NCI-H1694 treated with DMSO at 0.1 percent for 48 hours (cell line): Measurements from ENCODE around the gene ALKAL2.
"Not testable (repeated sequence)": the region's sequence is repeated elsewhere in the genome, so short reads cannot be mapped to it uniquely, and the experiment has no call there.

Source experiments
- DNase-seq: peaks from one replicate; lab custom pipeline; 2025; lab: John Stamatoyannopoulos, UW

Gene ALKAL2, protein sequence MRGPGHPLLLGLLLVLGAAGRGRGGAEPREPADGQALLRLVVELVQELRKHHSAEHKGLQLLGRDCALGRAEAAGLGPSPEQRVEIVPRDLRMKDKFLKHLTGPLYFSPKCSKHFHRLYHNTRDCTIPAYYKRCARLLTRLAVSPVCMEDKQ

GRCh38 chr2:287911-288757 is at the start of gene ALKAL2:
Gene ALKAL2, minus strand, starts transcription at chr2:288091. Its CDS starts 256 bp downstream, at chr2:287835.
- DNase-seq = no peak

DNA sequence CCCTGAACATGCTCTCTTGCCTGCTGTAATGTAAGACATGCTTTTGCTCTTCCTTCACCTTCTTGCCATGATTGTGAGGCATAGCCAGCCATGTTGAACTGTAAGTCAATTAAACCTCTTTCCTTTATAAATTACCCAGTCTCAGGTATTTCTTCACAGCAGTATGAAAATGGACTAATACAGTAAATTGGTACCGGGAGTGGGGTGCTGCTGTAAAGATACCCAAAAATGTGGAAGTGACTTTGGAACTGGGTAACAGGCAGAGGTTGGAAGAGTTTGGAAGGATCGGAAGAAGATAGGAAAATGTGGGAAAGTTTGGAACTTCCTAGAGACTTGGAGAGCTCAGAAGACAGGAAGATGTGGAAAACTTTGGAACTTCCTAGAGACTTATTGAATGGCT is 49.1 kb upstream of the ALKAL2 start:
- not testable (repeated sequence) for DNase-seq

DNA sequence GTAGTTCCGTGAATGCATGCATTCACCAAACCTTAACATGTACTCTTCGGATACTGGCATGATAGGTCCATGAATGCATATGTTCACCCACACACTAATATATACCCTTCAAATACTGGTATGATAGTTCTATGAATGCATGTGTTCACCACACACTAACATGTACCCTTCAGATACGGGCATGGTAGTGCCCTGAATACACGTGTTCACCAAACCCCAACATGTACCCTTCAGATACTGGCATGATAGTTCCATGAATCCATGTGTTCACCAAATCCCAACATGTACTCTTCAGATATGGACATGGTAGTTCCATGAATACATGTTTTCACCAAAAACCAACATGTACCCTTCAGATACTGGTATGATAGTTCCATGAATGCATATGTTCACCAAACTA is 48.5 kb upstream of the ALKAL2 start:
- no peak for DNase-seq

GRCh38 chr2:332592-332991 is 44.7 kb upstream of the ALKAL2 start:
- DNase-seq = no peak

DNA sequence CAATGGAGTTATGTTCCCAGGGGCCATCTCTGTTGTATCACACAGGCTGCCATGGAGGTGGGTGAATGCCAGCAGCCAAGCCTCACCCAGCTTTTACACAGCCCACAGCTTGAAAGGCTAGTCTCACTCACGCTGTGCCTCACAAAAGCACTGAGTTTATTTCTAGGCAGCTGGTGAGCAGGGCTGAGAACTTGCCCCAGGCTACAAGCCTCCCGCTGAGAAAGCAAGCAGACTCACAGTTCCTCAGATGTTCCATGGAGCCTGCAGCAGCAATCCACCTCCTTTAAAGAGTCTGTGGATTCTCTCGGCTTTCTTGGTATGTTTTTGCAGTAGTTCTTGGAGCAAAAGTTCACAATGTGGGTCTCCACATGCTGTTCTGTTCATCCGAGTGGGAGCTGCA is 40.9 kb upstream of the ALKAL2 start:
- DNase-seq = no peak

DNA sequence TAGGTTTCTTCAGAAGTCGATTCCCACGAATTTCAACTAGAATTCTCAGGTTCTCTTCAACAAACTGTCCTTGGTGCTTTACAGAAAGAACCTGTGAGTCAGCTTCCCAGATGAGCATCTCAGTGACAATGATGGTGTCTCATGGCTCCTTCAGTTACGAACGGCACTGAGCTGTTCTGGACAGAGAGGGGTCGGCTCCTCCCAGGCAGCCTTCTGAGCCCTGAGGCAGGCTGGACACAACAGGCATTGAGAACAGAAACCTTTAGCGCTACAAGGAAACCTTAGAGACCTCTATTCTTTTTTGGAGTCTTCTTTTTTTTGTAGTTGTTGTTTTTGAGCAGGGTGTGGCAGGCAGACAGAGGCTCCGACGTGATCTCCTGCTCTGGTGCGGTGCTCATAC is 35.1 kb upstream of the ALKAL2 start:
- DNase-seq = no peak

- DNase-seq = no peak
Observed at GRCh38 chr2:322326-322725, 34.4 kb upstream of the ALKAL2 start.

GRCh38 chr2:320561-320960 is 32.7 kb upstream of the ALKAL2 start:
- DNase-seq = no peak

DNA sequence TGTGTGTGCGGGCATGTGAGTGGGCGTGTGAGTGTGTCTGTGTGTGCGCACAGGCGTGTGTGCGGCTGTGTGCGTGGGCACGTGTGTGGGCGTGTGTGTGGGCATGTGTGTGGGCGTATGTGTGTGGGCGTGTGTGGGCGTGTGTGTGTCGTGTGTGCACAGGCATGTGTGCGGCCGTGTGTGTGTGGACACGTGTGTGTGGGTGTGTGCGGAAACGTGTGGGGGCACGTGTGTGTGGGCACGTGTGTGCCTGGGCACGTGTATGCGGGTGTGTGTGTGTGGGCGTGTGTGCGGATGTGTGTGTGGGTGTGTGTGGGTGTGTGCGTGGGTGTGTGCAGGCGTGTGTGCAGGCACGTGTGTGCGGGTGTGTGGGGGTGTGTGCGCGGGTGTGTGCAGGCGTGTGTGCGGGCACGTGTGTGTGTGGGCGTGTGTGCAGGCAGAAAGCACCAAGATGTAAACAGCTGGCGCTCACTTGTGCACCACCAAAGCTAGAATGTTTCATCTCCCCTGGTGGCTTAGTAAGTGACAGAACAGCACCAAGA is 31.2 kb upstream of the ALKAL2 start:
- DNase-seq = no peak

DNA sequence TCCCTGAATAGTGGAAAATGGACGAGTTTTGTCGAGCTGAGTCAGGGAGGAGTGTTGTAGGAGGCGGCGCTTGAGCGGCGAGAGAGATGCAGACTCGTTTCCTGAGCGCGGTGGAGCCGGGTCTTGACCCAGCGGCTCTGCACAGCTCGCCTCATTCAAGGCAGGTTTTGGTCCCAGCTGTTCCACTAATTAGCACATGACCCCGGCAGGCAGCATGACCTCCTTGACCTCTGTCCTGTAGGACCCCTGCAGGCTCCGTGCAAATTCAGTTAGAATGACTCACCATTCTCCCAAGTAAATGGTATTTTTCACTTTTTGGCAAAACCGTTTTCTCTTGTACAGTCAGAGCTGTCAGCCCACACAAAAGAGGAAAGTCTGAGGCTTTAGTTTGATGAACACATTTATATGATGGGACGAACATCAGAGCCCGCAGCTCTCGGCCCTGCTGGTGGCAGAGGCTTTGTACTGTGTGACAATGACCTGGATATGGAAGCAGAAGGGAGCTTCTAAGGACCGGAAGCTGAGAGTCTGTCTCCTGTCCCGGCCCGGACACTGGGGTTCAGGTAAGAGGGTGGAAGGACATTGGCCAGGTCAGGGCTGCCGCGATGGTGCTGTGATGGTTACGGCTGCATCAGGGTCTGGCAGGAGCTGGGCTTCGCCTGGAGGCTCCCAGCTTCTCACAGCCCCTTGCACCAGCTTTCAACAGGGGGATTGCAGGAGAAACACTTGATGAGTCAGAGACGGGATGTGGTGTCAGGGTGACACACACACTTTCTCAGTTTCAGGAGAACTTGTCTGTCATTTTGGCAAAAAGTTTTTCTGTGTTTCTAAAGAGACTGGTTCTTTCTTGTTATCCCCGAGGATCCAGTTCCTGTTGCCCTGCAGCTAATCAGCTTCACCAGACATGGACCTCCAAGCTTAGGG is 29.9 kb upstream of the ALKAL2 start:
- DNase-seq = no peak

DNA sequence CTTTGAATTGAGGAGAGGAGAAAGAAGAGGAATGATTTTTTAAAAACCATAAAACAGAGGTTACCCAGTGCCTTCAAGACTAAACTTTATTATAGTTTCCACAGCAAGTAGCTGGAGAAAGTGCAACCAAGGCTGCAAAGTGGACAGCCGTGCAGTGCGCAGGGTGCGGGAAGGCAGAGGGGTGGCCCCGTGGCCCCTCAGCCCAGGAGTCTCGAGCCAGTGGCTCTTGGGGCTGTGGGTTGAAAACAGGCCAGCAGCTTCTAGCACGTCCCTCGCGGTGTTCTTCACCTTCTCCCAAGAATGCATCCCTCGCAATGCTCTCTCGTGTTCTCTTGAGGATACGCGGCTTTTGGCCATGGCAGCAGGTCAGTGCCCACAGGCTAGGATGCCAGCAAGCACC is 28.5 kb upstream of the ALKAL2 start:
- DNase-seq = no peak

GRCh38 chr2:315925-316324 is 28.0 kb upstream of the ALKAL2 start:
- not testable (repeated sequence) for DNase-seq

DNA sequence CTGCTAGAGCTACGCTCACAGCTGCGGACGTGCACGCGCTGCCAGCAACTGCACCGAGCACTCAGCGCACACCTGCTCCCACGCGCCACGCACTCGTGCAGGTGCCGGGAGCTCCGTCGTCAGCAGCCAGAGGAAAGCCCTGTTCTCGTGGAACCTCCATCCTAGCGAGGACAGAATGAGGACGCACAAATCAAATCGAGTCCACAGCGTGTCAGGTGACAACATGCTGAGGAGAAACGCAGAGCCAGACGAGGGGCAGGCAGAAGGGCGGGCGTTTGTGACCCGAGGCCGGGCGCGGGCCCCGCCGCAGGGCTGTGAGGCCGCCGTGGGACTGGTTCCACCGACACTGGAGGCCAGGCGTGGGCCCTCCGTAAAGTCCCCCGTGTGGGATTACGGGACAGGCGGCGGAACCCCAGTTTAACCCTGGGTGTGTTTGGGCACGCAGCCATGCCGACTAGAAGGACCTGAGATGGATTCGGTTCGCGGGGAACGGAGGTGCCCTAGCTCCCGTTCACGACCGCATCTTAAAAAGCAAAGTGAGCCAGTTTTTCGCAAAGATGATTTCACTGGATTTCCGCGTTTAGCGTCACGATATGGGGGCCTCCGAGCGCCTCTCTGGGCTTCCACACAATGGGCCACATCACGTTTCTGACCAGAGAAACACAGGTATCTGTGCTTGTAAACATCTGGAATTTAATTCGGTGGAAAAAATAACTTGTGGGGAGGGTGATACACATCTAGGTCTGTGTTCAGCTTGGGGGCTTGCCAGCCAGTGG is 26.9 kb upstream of the ALKAL2 start:
- no peak for DNase-seq

- no peak for DNase-seq
Observed at GRCh38 chr2:313991-314390, 26.1 kb upstream of the ALKAL2 start.

GRCh38 chr2:310994-311393 is 23.1 kb upstream of the ALKAL2 start:
- DNase-seq = no peak

DNA sequence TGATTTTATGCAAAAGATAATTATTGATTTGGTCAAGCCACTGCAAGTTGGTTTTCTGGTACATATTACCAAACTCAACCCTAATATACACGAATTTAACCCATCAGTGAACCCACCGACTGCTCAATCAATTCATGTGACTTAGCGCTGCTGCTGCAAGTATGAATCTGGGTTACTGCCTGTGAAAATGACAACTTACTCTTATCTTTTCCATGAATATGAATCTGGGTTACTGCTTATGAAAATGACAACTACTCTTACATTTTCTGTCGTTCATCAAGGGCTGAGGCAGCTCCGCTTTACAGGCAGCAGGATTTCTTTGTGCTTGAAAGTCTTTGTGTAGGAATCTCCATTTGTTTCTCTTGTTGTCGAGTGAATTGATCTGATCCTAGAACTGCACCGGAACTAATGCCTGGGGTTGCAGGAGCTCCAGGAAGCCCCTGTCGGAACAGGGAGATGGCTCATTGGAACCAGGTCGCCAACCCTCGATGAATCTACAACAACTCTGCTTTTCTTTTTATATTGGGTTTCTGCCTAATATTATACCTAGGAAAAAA is 22.1 kb upstream of the ALKAL2 start:
- DNase-seq = no peak

DNA sequence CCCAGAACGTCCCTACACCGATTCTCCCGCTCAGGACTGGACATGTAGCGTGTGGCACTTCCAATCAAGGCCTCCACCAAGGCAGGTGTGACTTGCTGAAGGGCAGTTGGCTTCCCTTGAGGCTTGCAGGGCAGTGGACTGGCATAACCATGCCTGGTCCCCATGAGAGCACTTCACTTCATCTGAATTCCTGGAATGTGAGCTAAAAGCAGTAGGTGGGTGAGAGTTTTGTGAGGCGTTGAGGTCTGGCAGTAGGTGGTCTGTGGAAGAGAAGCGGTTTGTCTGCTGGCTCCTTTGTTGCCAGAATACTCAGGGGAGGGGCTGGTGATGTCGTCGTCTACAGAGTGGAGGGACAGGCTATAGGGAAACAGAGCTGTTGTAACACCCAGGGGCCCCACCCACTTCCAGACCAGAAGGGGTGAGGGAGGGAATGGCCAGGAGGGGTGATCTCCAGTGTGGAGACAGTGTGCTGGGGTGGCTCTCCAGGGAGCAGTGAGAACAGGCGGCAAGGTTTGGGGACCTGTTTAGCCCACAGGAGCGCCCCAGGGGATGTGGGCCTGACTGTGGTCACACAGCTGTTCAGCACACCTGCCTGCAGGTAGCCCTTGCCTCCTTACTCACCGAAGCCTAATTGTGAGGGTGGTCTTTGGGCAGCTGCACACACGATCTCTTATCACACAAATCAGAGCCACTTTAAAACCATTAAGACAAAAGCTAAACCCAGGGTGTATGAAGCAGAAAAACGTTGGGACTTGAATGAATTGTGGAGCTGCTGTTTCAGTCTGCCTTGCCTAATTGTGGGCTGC is 21.5 kb upstream of the ALKAL2 start:
- DNase-seq = no peak

DNA sequence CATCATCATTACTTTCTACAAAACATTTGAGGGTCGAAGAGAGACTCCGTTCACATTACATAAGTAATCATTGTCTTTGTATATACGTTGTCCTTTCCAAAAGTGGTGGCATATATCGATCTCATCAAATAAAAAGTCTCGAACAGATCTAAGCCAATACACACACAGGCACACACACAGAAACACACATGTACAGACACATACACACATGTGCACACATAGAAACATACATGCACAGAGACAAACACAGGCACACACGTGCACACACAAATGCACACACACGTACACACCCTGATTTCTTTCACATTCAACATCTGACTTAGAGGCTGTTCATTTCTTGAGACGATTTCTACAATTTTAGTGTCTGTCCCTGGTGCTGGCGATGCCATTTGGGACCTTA is 17.5 kb upstream of the ALKAL2 start:
- no peak for DNase-seq

GRCh38 chr2:296354-296753 is 8.5 kb upstream of the ALKAL2 start:
- no peak for DNase-seq

DNA sequence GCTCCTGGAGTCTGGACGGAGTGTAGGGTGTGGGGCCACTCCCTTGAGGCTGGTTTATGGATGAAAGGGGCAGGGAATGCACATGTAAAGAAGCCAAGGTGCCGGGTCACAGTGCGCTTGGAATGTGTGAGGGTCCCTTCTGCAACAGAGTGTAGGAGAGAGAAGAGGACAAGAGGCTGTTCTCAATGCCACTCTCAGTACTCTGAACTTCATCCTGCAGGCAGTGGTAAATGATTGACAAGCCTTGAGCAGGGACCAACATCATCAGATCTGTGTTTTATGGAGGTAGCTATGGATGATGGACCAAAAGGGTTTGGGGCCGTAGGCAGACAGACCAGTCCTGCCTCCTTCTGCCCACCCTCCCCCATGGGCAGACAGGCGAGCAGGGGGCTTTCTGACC is 7.2 kb upstream of the ALKAL2 start:
- DNase-seq = no peak
